A549 (cell line): ENCODE measurements around the gene TTC7B. TPM values are rescaled to one million over a fixed set of nuclear protein-coding genes. Genes with fewer than 3 reads are reported as not detected.

Source experiments
- ATAC-seq, 2 experiments: fragments of 200-7000 bp in 1 of 2; fragments of >200 bp in 1 of 2; cut with Nextera tagmentation in 1 of 2; cut with Tn5 transposase in 1 of 2; 3 replicates each; pipeline versions ENCODE4 v1.8.0 to v1.9.1; 2018 to 2020; ENCODE audit warnings: mild to moderate bottlenecking in 1 of 2, moderate library complexity in 1 of 2
- CTCF ChIA-PET: fragments of 300-600 bp; sonication (Branson Sonifier 250); formaldehyde crosslinking; extraction: SDS; loops from one replicate; lab custom pipeline; 2021; ENCODE audit warnings: antibody characterized with exemption, inconsistent platforms; lab: Yijun Ruan, JAX
- POLR2A ChIA-PET: fragments of 350-600 bp; formaldehyde crosslinking; extraction: SDS; loops from one replicate; lab custom pipeline; 2021; ENCODE audit warnings: antibody characterized with exemption, inconsistent platforms; lab: Yijun Ruan, JAX
- DNase-seq, 2 experiments: peaks; one replicate each; pipeline versions ENCODE4 v3.0.0 to v3.0.0-alpha.2; 2011 to 2016; ENCODE audit warnings: low read depth in 1 of 2, low spot score in 1 of 2
- FAIRE-seq: peaks from 2 replicates; lab custom pipeline; 2011; peaks lifted over from hg19 to GRCh38; lab: Jason Lieb, UNC
- H3K27ac ChIP-seq, 2 experiments: fragments of >200 bp; sonication (Bioruptor Twin); formaldehyde crosslinking; 3 replicates each; pipeline ENCODE4 v1.5.1; 2016 to 2017
- H3K4me1 ChIP-seq: fragments of >200 bp; sonication (Bioruptor Twin); formaldehyde crosslinking; 3 replicates; pipeline ENCODE4 v1.6.1; 2016
- H3K4me2 ChIP-seq: fragments of >200 bp; sonication (Bioruptor Twin); formaldehyde crosslinking; 3 replicates; pipeline ENCODE4 v1.6.1; 2016
- H3K4me3 ChIP-seq: fragments of >200 bp; sonication (Bioruptor Twin); formaldehyde crosslinking; 3 replicates; pipeline ENCODE4 v1.5.1; 2016
- H3K9me3 ChIP-seq: fragments of >200 bp; sonication (Bioruptor Twin); formaldehyde crosslinking; 3 replicates; pipeline ENCODE4 v1.6.1; 2016
- CBX8 ChIP-seq: fragments of 200-600 bp; sonication (generic); IDR thresholded peaks from 2 replicates; pipeline ENCODE4 v1.6.1; 2016
- CHD4 ChIP-seq: fragments of 200-600 bp; sonication (generic); IDR thresholded peaks from 2 replicates; pipeline ENCODE4 v1.6.1; 2016; ENCODE audit warnings: antibody characterized with exemption, mild to moderate bottlenecking, borderline replicate concordance
- EHF ChIP-seq: fragments of 250-450 bp; sonication (Bioruptor Pico); IDR thresholded peaks from 2 replicates; pipeline ENCODE4 v1.5.0; 2020; ENCODE audit warnings: mild to moderate bottlenecking
- FOSL2 ChIP-seq, 2 experiments: fragments of 450-650 bp in 1 of 2; fragments of >200 bp in 1 of 2; sonication (Bioruptor Twin) in 1 of 2; formaldehyde crosslinking; IDR thresholded peaks; 2 replicates each; pipeline versions ENCODE4 v1.5.0 to v1.6.1; 2016 to 2020; ENCODE audit warnings: mild to moderate bottlenecking in 1 of 2, moderate library complexity in 1 of 2
- GATA3 ChIP-seq: IDR thresholded peaks from 2 replicates; pipeline ENCODE4 v1.6.1; 2012; ENCODE audit warnings: borderline replicate concordance
- HDAC2 ChIP-seq: fragments of 200-600 bp; sonication (generic); IDR thresholded peaks from 2 replicates; pipeline ENCODE4 v1.6.1; 2016
- HOXB13 ChIP-seq: fragments of 250-450 bp; sonication (Bioruptor Pico); IDR thresholded peaks from 2 replicates; pipeline ENCODE4 v1.5.0; 2020; ENCODE audit warnings: low read depth, mild to moderate bottlenecking, moderate library complexity
- JUN ChIP-seq, 2 experiments: fragments of >200 bp; sonication (Bioruptor Twin); formaldehyde crosslinking; IDR thresholded peaks; 2 replicates in 1 of 2; 3 replicates in 1 of 2; pipeline ENCODE4 v1.6.1; 2016 to 2017
- KDM1A ChIP-seq: fragments of 200-600 bp; sonication (generic); IDR thresholded peaks from 2 replicates; pipeline ENCODE4 v1.6.1; 2016; ENCODE audit warnings: low read depth, mild to moderate bottlenecking
- KDM5A ChIP-seq: fragments of 200-600 bp; sonication (generic); IDR thresholded peaks from 2 replicates; pipeline ENCODE4 v1.6.1; 2016; ENCODE audit warnings: antibody characterized with exemption, mild to moderate bottlenecking
- MAFK ChIP-seq: fragments of 450-650 bp; IDR thresholded peaks from 2 replicates; pipeline ENCODE4 v1.6.1; 2014; ENCODE audit not compliant: partially characterized antibody
- NFE2L2 ChIP-seq: fragments of 150-350 bp; conservative IDR thresholded peaks from 2 replicates; pipeline ENCODE4 v1.6.1; 2014; ENCODE audit warnings: low read length
- NPAS2 ChIP-seq: fragments of 250-450 bp; sonication (Bioruptor Pico); IDR thresholded peaks from 2 replicates; pipeline ENCODE4 v1.8.0; 2022; ENCODE audit warnings: mild to moderate bottlenecking, moderate library complexity, borderline replicate concordance
- RAD21 ChIP-seq, 2 experiments: fragments of >200 bp in 1 of 2; sonication (Bioruptor Twin) in 1 of 2; formaldehyde crosslinking in 1 of 2; IDR thresholded peaks in 1 of 2; conservative IDR thresholded peaks in 1 of 2; 2 replicates in 1 of 2; 3 replicates in 1 of 2; pipeline ENCODE4 v1.6.1; 2012 to 2018; ENCODE audit warnings: inconsistent platforms in 1 of 2
- RFX5 ChIP-seq: fragments of 450-650 bp; IDR thresholded peaks from 2 replicates; pipeline ENCODE4 v1.7.1; 2014; ENCODE audit warnings: antibody characterized with exemption, mild to moderate bottlenecking, moderate library complexity
- ZC3H11A ChIP-seq: fragments of 450-650 bp; IDR thresholded peaks from 2 replicates; pipeline ENCODE4 v1.6.1; 2014; ENCODE audit warnings: antibody characterized with exemption, mild to moderate bottlenecking
- ZFP36 ChIP-seq: fragments of 450-650 bp; IDR thresholded peaks from 2 replicates; pipeline ENCODE4 v1.6.1; 2014; ENCODE audit warnings: borderline replicate concordance; ENCODE audit not compliant: partially characterized antibody
- ZNF302 ChIP-seq: fragments of 250-450 bp; sonication (Bioruptor Pico); IDR thresholded peaks from 2 replicates; pipeline ENCODE4 v1.9.0; 2021; ENCODE audit warnings: inconsistent platforms, mild to moderate bottlenecking, moderate library complexity
- ZSCAN20 ChIP-seq: fragments of 250-450 bp; sonication (Bioruptor Pico); IDR thresholded peaks from 2 replicates; pipeline ENCODE4 v1.8.0; 2022; ENCODE audit warnings: mild to moderate bottlenecking, moderate library complexity
- WGBS: methylation state at CpG from one replicate; pipeline ENCODE4 v1.1.6; 2017; ENCODE audit errors: missing lambda C conversion rate; 5-methylcytosine and 5-hydroxymethylcytosine counted together
- polyA plus RNA-seq, 4 experiments: library from polyadenylated mRNA; depleted of rRNA in 3 of 4; stranded (reverse); fragments of >200 nt; fragmentation: RNase III in 1 of 4; extraction: RNeasy Plus Mini Kit Qiagen cat#74134 plus additional on column Dnase treatment in 1 of 4; gene quantifications; 2 replicates in 3 of 4; 3 replicates in 1 of 4; pipeline ENCODE4 v1.2.3, GENCODE V29; 2011 to 2017
- TF ChIP-seq, protein P1 (sequence below): IDR thresholded peaks from 2 replicates; pipeline ENCODE4 v1.6.1; 2012; ENCODE audit warnings: low read depth, borderline replicate concordance
- TF ChIP-seq, protein P2 (sequence below): fragments of >200 bp; sonication (Bioruptor Twin); formaldehyde crosslinking; IDR thresholded peaks from 2 replicates; pipeline ENCODE4 v1.6.1; 2016
- TF ChIP-seq, protein P3 (sequence below): fragments of >200 bp; sonication (Bioruptor Twin); formaldehyde crosslinking; IDR thresholded peaks from 3 replicates; pipeline ENCODE4 v1.6.1; 2016

Gene TTC7B
- polyA plus RNA-seq, 2 of the 4 experiments (the other 2 are of a cell fraction): 16.6 to 28.0 TPM

DNA sequence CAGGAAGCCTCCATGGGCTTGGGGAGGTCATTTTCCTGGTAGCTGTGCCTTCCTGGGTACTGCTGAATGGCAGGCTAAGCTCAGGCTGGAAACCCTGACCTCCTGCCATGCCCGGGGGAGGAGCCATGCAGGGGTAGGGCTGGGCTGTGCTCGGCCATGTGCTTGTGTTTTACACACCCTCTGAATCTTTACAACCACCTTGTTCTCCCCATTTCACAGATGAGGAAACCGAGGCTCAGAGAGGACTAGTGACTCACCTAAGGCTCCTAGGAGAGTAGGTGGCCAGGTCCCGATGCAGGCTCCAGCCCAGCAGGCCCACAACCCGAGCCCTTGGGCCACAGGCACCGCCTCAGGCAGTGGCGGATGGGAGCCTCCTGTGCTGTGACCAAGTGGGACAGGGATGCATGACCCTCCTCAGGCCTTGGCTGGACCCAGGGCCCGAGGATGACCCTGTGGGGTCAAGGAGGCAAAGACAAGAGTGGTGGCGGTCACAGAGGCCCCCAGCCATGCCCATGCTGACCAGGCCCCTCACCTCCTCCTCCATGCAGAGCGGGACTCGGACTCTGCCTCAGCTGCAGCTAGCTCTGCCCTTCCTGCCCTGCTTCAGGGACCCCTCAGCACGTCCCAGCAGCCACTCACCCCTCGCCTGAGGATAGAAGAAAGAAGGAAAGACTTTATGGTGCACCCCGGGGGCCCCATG is 283.3 kb downstream of the TTC7B start:
- H3K4me1 ChIP-seq: no peaks in the 10 kb centered on the region
- no peak overlapping the region for H3K4me2 ChIP-seq
- no peaks in the 10 kb centered on the region for H3K9me3 ChIP-seq
- DNase-seq (no peak), ATAC-seq (peak in 1 of 2 experiments; percentile 14; a peak in 1 of 6 replicates), FAIRE-seq (no peak)
- ChIA-PET POLR2A (no interaction called here), CTCF (interaction anchor here (0.5 to 0.7 kb wide), 3 partner anchors 55 to 185 kb away, joined by 3 to 5 read pairs (median 3); no protein-coding TSS in a partner anchor)
- no peak overlapping the region for H3K27ac ChIP-seq
- H3K4me3 ChIP-seq: no peak overlapping the region
- 48% methylated on average over 13 of the region's 14 CpGs for WGBS
- TF ChIP-seq, protein P1, sequence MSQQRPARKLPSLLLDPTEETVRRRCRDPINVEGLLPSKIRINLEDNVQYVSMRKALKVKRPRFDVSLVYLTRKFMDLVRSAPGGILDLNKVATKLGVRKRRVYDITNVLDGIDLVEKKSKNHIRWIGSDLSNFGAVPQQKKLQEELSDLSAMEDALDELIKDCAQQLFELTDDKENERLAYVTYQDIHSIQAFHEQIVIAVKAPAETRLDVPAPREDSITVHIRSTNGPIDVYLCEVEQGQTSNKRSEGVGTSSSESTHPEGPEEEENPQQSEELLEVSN: no peak
- no peak for TF ChIP-seq KDM1A
- TF ChIP-seq CHD4: no peak
- no peak for TF ChIP-seq ZFP36
- TF ChIP-seq GATA3: no peak
- no peak for TF ChIP-seq MAFK
- TF ChIP-seq NFE2L2: no peak
- no peak for TF ChIP-seq CBX8

DNA sequence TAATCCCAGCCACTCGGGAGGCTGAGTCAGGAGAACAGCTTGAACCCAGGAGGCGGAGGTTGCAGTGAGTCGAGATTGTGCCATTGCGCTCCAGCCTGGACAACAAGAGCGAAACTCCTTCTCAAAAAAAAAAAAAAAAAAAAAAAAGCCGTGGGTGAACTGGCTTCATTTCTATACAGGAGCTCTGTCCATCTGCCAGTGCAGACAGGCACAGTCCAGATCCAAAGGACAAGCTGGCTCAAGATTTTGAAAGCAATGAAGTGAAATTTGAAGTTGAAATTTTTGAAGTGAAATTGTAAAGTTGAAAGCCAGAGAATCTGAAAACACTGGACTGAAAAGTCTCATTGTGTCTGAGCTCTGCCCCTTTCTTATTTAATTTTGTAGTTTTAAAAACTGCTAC is 284.7 kb downstream of the TTC7B start:
- DNase-seq (no peak), ATAC-seq (no peak), FAIRE-seq (no peak)
- WGBS: 70% methylated on average over 6 of the region's 6 CpGs
- no peak overlapping the region for H3K27ac ChIP-seq
- H3K9me3 ChIP-seq: peaks cover 6% of the 10 kb centered on the region; the same call in 1 of the 3 replicates
- POLR2A ChIA-PET: no interaction called here
- TF ChIP-seq EHF (no peak), ZSCAN20 (CRISPR knock-in tag) (no peak), HOXB13 (CRISPR knock-in tag) (no peak), KDM5A (no peak), RAD21 (conservative IDR thresholded peaks at IDR 0.05 in 1 of 2, IDR thresholded peaks at IDR 0.05 in 1 of 2) (no peak), RFX5 (no peak), NPAS2 (CRISPR knock-in tag) (no peak), JUN (IDR thresholded peaks at IDR 0.05) (no peak), ZNF302 (no peak), FOSL2 (IDR thresholded peaks at IDR 0.05) (no peak), FOSL2 (CRISPR knock-in tag; IDR thresholded peaks at IDR 0.05) (no peak), KDM1A (no peak), ZFP36 (no peak), HDAC2 (no peak), ZC3H11A (no peak)
- TF ChIP-seq, protein P2, sequence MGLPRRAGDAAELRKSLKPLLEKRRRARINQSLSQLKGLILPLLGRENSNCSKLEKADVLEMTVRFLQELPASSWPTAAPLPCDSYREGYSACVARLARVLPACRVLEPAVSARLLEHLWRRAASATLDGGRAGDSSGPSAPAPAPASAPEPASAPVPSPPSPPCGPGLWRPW: no peak
- TF ChIP-seq, protein P3, sequence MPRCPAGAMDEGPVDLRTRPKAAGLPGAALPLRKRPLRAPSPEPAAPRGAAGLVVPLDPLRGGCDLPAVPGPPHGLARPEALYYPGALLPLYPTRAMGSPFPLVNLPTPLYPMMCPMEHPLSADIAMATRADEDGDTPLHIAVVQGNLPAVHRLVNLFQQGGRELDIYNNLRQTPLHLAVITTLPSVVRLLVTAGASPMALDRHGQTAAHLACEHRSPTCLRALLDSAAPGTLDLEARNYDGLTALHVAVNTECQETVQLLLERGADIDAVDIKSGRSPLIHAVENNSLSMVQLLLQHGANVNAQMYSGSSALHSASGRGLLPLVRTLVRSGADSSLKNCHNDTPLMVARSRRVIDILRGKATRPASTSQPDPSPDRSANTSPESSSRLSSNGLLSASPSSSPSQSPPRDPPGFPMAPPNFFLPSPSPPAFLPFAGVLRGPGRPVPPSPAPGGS: no peak
- TF ChIP-seq, protein P1: no peak
- no peak overlapping the region for H3K4me2 ChIP-seq
- H3K4me3 ChIP-seq: no peak overlapping the region
- no peaks in the 10 kb centered on the region for H3K4me1 ChIP-seq
- CTCF ChIA-PET: interaction anchor here (0.6 to 1.2 kb wide), 2 partner anchors 11 to 71 kb away, joined by 3 to 4 read pairs; no protein-coding TSS in a partner anchor
